SK-N-SH (cell line): Measurements from ENCODE around the gene EPHB2. TPM values are rescaled to one million over a fixed set of nuclear protein-coding genes. Genes with fewer than 3 reads are reported as not detected.

Experiments
- CTCF ChIA-PET: fragments of 300-600, 350-600 bp; formaldehyde crosslinking; extraction: SDS; loops from one replicate; lab custom pipeline; 2021; lab: Yijun Ruan, JAX
- POLR2A ChIA-PET: fragments of 350-600 bp; sonication (Branson Sonifier 250); formaldehyde crosslinking; extraction: SDS; loops from one replicate; lab custom pipeline; 2020; ENCODE audit warnings: antibody characterized with exemption, inconsistent platforms; lab: Yijun Ruan, JAX
- DNase-seq: peaks from one replicate; pipeline ENCODE4 v3.0.0; 2012
- H2AFZ ChIP-seq: fragments of 200-600 bp; sonication (generic); 2 replicates; pipeline ENCODE4 v1.8.1; 2016; ENCODE audit warnings: antibody characterized with exemption, mild to moderate bottlenecking, low read depth
- H3F3A ChIP-seq: fragments of 200-600 bp; sonication (generic); replicated peaks from 2 replicates; pipeline ENCODE3; 2016; ENCODE audit warnings: antibody characterized with exemption, mild to moderate bottlenecking; ENCODE audit not compliant: insufficient read depth
- H3K27ac ChIP-seq, 2 experiments: fragments of 200-500 bp in 1 of 2; fragments of 200-600 bp in 1 of 2; sonication (Bioruptor generic) in 1 of 2; sonication (generic), shearing (Covaris generic) in 1 of 2; 2 replicates each; pipeline versions ENCODE4 v1.5.1 to v1.6.1; 2014 to 2016; ENCODE audit warnings: low read depth in 2 of 2, inconsistent platforms in 1 of 2, low read length in 1 of 2, mild to moderate bottlenecking in 1 of 2, mixed read lengths in 1 of 2
- H3K27me3 ChIP-seq: fragments of 200-600 bp; sonication (generic), shearing (Covaris generic); 2 replicates; pipeline ENCODE4 v1.6.1; 2016; ENCODE audit warnings: mixed run types; ENCODE audit not compliant: insufficient read depth
- H3K36me3 ChIP-seq, 2 experiments: fragments of 200-500 bp in 1 of 2; fragments of 200-600 bp in 1 of 2; sonication (Bioruptor generic) in 1 of 2; sonication (generic) in 1 of 2; replicated peaks in 1 of 2; 2 replicates each; pipeline versions ENCODE3 to v1.5.1; 2014 to 2016; ENCODE audit warnings: low read length in 1 of 2, mild to moderate bottlenecking in 1 of 2; ENCODE audit not compliant: insufficient read depth in 2 of 2, control insufficient read depth in 1 of 2
- H3K4me1 ChIP-seq, 2 experiments: fragments of 200-500 bp in 1 of 2; fragments of 200-600 bp in 1 of 2; sonication (Bioruptor generic) in 1 of 2; sonication (generic), shearing (Covaris generic) in 1 of 2; 2 replicates each; pipeline versions ENCODE4 v1.5.1 to v1.6.1; 2014 to 2016; ENCODE audit warnings: low read depth in 1 of 2, low read length in 1 of 2, mixed run types in 1 of 2; ENCODE audit not compliant: insufficient read depth in 2 of 2, control insufficient read depth in 1 of 2
- H3K4me2 ChIP-seq: fragments of 200-600 bp; sonication (generic), shearing (Covaris generic); 2 replicates; pipeline ENCODE4 v1.6.1; 2017; ENCODE audit warnings: mixed run types
- H3K4me3 ChIP-seq, 2 experiments: fragments of 200-500 bp in 1 of 2; fragments of 200-600 bp in 1 of 2; sonication (Bioruptor generic) in 1 of 2; sonication (generic), shearing (Covaris generic) in 1 of 2; 2 replicates each; pipeline versions ENCODE4 v1.5.1 to v1.8.1; 2014 to 2016; ENCODE audit warnings: low read depth in 2 of 2, inconsistent platforms in 1 of 2, low read length in 1 of 2, mild to moderate bottlenecking in 1 of 2, mixed read lengths in 1 of 2, moderate library complexity in 1 of 2
- H3K79me2 ChIP-seq: fragments of 200-600 bp; sonication (generic); 2 replicates; pipeline ENCODE4 v1.8.1; 2017; ENCODE audit warnings: mild to moderate bottlenecking; ENCODE audit not compliant: insufficient read depth
- H3K9ac ChIP-seq: fragments of 200-600 bp; sonication (generic); 2 replicates; pipeline ENCODE4 v1.6.1; 2017; ENCODE audit warnings: mixed run types
- H3K9me2 ChIP-seq: fragments of 200-600 bp; sonication (generic); 2 replicates; pipeline ENCODE4 v1.6.1; 2017; ENCODE audit warnings: mixed run types
- H3K9me3 ChIP-seq: fragments of 200-600 bp; sonication (generic); 2 replicates; pipeline ENCODE4 v1.6.1; 2017; ENCODE audit warnings: mixed run types, mild to moderate bottlenecking, moderate library complexity
- H4K20me1 ChIP-seq: fragments of 200-600 bp; sonication (generic); 2 replicates; pipeline ENCODE4 v1.6.1; 2017; ENCODE audit warnings: mild to moderate bottlenecking, mixed run types; ENCODE audit not compliant: insufficient read depth
- EZH2phosphoT487 ChIP-seq: fragments of 200-600 bp; sonication (generic); IDR thresholded peaks from 2 replicates; pipeline ENCODE4 v1.6.1; 2017; ENCODE audit warnings: low read depth, mixed run types, mild to moderate bottlenecking, antibody characterized with exemption, moderate library complexity, borderline replicate concordance
- FOXJ3 ChIP-seq: sonication (generic); formaldehyde crosslinking; IDR thresholded peaks from 2 replicates; pipeline ENCODE4 v1.5.1; 2020; ENCODE audit warnings: mild to moderate bottlenecking, missing genetic modification reagents
- FOXM1 ChIP-seq: IDR thresholded peaks from 2 replicates; pipeline ENCODE4 v1.4.0; 2012; ENCODE audit warnings: low read depth, mild to moderate bottlenecking
- GABPA ChIP-seq: IDR thresholded peaks from 2 replicates; pipeline ENCODE4 v1.4.0; 2012; ENCODE audit warnings: low read depth, mild to moderate bottlenecking
- NFIC ChIP-seq: IDR thresholded peaks from 2 replicates; pipeline ENCODE4 v1.4.0; 2012; ENCODE audit warnings: borderline replicate concordance
- NRF1 ChIP-seq: IDR thresholded peaks from 2 replicates; pipeline ENCODE4 v1.6.1; 2012; ENCODE audit warnings: low read depth, mild to moderate bottlenecking, low read length
- RCOR1 ChIP-seq: fragments of 150-350 bp; IDR thresholded peaks from 2 replicates; pipeline ENCODE4 v1.6.1; 2017; ENCODE audit warnings: antibody characterized with exemption, low read length
- RFX5 ChIP-seq: IDR thresholded peaks from 2 replicates; pipeline ENCODE4 v1.6.1; 2012; ENCODE audit warnings: mild to moderate bottlenecking, improper control_type of control experiment, low read length
- SIN3A ChIP-seq: IDR thresholded peaks from 2 replicates; pipeline ENCODE4 v1.6.1; 2012; ENCODE audit warnings: low read depth, mild to moderate bottlenecking, low read length, moderate library complexity, borderline replicate concordance
- TCF12 ChIP-seq: IDR thresholded peaks from 2 replicates; pipeline ENCODE4 v1.4.0; 2012
- TEAD4 ChIP-seq: IDR thresholded peaks from 2 replicates; pipeline ENCODE4 v1.4.0; 2012; ENCODE audit warnings: mild to moderate bottlenecking, borderline replicate concordance; ENCODE audit not compliant: insufficient read depth
- WGBS: methylation state at CpG from one replicate; pipeline ENCODE4 v1.1.6; 2017; ENCODE audit warnings: low lambda C conversion rate; 5-methylcytosine and 5-hydroxymethylcytosine counted together
- polyA plus RNA-seq, 3 experiments: library from polyadenylated mRNA; depleted of rRNA; stranded (reverse); fragments of >200 nt; gene quantifications; 2 replicates each; pipeline ENCODE4 v1.2.3, GENCODE V29; 2012
- TF ChIP-seq, protein P1 (sequence below): IDR thresholded peaks from 2 replicates; pipeline ENCODE4 v1.4.0; 2012; ENCODE audit warnings: low read depth, borderline replicate concordance
- TF ChIP-seq, protein P2 (sequence below): IDR thresholded peaks from 2 replicates; pipeline ENCODE4; 2012
- TF ChIP-seq, protein P3 (sequence below): fragments of 150-350 bp; IDR thresholded peaks from 2 replicates; pipeline ENCODE4 v1.6.1; 2017; ENCODE audit warnings: antibody characterized with exemption, low read length, low read depth, borderline replicate concordance
- TF ChIP-seq, protein P4 (sequence below): IDR thresholded peaks from 2 replicates; pipeline ENCODE4 v1.6.1; 2012; ENCODE audit warnings: mild to moderate bottlenecking, low read depth, low read length, moderate library complexity
- TF ChIP-seq, protein P5 (sequence below): fragments of 150-350 bp; IDR thresholded peaks from 2 replicates; pipeline ENCODE4 v1.6.1; 2016; ENCODE audit warnings: mild to moderate bottlenecking, low read depth, low read length

Gene EPHB2
- polyA plus RNA-seq, 1 of the 3 experiments (the other 2 are of a cell fraction), result 25.2 TPM

DNA sequence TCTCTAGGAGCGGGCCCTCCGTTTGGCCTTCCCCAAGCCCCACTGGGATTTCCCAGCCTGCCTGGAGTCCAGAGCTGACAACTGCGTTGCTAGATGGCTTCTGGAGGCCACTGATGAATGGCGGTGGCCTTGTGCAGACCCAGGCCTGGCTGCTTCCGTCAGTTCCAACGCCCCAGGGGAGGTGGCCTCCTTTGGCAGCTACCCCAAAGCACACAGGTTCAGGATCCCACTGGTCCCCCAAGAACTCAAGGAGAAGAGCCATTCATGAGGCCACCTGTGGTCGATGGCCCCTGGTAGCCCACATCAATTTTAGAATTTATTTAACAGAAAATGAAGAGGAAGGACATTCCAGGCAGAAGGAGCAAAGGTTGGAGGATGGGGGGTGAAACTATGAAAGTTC, 176.9 kb downstream of the EPHB2 start:
- Histone ChIP-seq H4K20me1 (no peaks in the 10 kb centered on the region), H3K4me3 (no peak overlapping the region), H3K36me3 (peaks cover 0 to 4% of the 10 kb centered on the region in 2 experiments), H3K27ac (no peak overlapping the region), H3K4me2 (no peak overlapping the region), H3F3A (peaks cover 4% of the 10 kb centered on the region), H3K79me2 (no peaks in the 10 kb centered on the region), H3K4me1 (peaks cover 0 to 9% of the 10 kb centered on the region in 2 experiments; a peak in 1 of 4 replicates), H3K9me2 (no peaks in the 10 kb centered on the region), H3K27me3 (no peaks in the 10 kb centered on the region), H3K9me3 (no peaks in the 10 kb centered on the region), H2AFZ (no peak overlapping the region), H3K9ac (no peak overlapping the region)
- no peak for DNase-seq
- ChIA-PET POLR2A (no interaction called here), CTCF (interaction anchor here (0.9 to 6.7 kb wide), 12 partner anchors 8 to 215 kb away, joined by 3 to 71 read pairs (median 5); no protein-coding TSS in a partner anchor)
- TF ChIP-seq RCOR1 (no peak), NFIC (no peak), TCF12 (no peak), FOXM1 (no peak), NRF1 (no peak), SIN3A (no peak), GABPA (no peak), RFX5 (no peak), FOXJ3 (CRISPR knock-in tag) (no peak), EZH2phosphoT487 (no peak), TEAD4 (no peak)
- TF ChIP-seq, protein P1, sequence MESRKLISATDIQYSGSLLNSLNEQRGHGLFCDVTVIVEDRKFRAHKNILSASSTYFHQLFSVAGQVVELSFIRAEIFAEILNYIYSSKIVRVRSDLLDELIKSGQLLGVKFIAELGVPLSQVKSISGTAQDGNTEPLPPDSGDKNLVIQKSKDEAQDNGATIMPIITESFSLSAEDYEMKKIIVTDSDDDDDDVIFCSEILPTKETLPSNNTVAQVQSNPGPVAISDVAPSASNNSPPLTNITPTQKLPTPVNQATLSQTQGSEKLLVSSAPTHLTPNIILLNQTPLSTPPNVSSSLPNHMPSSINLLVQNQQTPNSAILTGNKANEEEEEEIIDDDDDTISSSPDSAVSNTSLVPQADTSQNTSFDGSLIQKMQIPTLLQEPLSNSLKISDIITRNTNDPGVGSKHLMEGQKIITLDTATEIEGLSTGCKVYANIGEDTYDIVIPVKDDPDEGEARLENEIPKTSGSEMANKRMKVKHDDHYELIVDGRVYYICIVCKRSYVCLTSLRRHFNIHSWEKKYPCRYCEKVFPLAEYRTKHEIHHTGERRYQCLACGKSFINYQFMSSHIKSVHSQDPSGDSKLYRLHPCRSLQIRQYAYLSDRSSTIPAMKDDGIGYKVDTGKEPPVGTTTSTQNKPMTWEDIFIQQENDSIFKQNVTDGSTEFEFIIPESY, result no peak
- TF ChIP-seq, protein P2, sequence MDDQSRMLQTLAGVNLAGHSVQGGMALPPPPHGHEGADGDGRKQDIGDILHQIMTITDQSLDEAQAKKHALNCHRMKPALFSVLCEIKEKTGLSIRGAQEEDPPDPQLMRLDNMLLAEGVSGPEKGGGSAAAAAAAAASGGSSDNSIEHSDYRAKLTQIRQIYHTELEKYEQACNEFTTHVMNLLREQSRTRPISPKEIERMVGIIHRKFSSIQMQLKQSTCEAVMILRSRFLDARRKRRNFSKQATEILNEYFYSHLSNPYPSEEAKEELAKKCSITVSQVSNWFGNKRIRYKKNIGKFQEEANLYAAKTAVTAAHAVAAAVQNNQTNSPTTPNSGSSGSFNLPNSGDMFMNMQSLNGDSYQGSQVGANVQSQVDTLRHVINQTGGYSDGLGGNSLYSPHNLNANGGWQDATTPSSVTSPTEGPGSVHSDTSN, result no peak
- TF ChIP-seq, protein P3, sequence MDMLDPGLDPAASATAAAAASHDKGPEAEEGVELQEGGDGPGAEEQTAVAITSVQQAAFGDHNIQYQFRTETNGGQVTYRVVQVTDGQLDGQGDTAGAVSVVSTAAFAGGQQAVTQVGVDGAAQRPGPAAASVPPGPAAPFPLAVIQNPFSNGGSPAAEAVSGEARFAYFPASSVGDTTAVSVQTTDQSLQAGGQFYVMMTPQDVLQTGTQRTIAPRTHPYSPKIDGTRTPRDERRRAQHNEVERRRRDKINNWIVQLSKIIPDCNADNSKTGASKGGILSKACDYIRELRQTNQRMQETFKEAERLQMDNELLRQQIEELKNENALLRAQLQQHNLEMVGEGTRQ, result no peak
- TF ChIP-seq, protein P4, sequence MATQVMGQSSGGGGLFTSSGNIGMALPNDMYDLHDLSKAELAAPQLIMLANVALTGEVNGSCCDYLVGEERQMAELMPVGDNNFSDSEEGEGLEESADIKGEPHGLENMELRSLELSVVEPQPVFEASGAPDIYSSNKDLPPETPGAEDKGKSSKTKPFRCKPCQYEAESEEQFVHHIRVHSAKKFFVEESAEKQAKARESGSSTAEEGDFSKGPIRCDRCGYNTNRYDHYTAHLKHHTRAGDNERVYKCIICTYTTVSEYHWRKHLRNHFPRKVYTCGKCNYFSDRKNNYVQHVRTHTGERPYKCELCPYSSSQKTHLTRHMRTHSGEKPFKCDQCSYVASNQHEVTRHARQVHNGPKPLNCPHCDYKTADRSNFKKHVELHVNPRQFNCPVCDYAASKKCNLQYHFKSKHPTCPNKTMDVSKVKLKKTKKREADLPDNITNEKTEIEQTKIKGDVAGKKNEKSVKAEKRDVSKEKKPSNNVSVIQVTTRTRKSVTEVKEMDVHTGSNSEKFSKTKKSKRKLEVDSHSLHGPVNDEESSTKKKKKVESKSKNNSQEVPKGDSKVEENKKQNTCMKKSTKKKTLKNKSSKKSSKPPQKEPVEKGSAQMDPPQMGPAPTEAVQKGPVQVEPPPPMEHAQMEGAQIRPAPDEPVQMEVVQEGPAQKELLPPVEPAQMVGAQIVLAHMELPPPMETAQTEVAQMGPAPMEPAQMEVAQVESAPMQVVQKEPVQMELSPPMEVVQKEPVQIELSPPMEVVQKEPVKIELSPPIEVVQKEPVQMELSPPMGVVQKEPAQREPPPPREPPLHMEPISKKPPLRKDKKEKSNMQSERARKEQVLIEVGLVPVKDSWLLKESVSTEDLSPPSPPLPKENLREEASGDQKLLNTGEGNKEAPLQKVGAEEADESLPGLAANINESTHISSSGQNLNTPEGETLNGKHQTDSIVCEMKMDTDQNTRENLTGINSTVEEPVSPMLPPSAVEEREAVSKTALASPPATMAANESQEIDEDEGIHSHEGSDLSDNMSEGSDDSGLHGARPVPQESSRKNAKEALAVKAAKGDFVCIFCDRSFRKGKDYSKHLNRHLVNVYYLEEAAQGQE, result no peak
- TF ChIP-seq, protein P5, sequence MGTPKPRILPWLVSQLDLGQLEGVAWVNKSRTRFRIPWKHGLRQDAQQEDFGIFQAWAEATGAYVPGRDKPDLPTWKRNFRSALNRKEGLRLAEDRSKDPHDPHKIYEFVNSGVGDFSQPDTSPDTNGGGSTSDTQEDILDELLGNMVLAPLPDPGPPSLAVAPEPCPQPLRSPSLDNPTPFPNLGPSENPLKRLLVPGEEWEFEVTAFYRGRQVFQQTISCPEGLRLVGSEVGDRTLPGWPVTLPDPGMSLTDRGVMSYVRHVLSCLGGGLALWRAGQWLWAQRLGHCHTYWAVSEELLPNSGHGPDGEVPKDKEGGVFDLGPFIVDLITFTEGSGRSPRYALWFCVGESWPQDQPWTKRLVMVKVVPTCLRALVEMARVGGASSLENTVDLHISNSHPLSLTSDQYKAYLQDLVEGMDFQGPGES, result no peak
- 74% methylated on average over 7 of the region's 7 CpGs for WGBS
